Uterus (tissue), 4 donors: ENCODE data around the gene TLX3. TPM values are rescaled to one million over a fixed set of nuclear protein-coding genes. Genes with fewer than 3 reads are reported as not detected.

Experiments
- DNase-seq, 2 donors: peaks; one replicate each; pipeline ENCODE4 v3.0.0-alpha.2; 2019 to 2020
- H3K27ac ChIP-seq, 2 donors: fragments of 200-600 bp; sonication (generic); 1 replicate in 1 of 2; 2 replicates in 1 of 2; pipeline ENCODE4 v1.5.1; 2016 to 2018
- H3K27me3 ChIP-seq, 2 donors: fragments of 200-600 bp; sonication (generic); one replicate each; pipeline ENCODE4 v1.5.1; 2018 to 2019; ENCODE audit warnings: control low read depth in 1 of 2
- H3K36me3 ChIP-seq, 2 donors: fragments of 200-600 bp; sonication (generic); one replicate each; pipeline ENCODE4 v1.5.1; 2019; ENCODE audit warnings: control low read depth in 1 of 2
- H3K4me1 ChIP-seq, 2 donors: fragments of 200-600 bp; sonication (generic); one replicate each; pipeline ENCODE4 v1.5.1; 2018 to 2019; ENCODE audit warnings: control low read depth in 1 of 2
- H3K4me3 ChIP-seq, 2 donors: fragments of 200-600 bp; sonication (generic); 1 replicate in 1 of 2; 2 replicates in 1 of 2; pipeline ENCODE4 v1.5.1; 2018 to 2019; ENCODE audit warnings: mild to moderate bottlenecking in 1 of 2
- H3K9me3 ChIP-seq, 2 donors: fragments of 200-600 bp; sonication (generic); one replicate each; pipeline ENCODE4 v1.5.1; 2019; ENCODE audit warnings: control low read depth in 1 of 2
- POLR2A ChIP-seq, 2 donors: fragments of 450-650 bp; IDR thresholded peaks; one replicate each; pipeline ENCODE4 v1.6.1; 2016; ENCODE audit warnings: antibody characterized with exemption in 2 of 2, mild to moderate bottlenecking in 1 of 2, moderate library complexity in 1 of 2
- intact Hi-C: fragments of 100-400 bp; cut with DNase I; formaldehyde crosslinking; loops from one replicate; pipeline ENCODE4 v1.15.1; 2023; ENCODE audit warnings: low total_unique reads
- total RNA-seq, 4 donors: library from RNA; depleted of rRNA in 3 of 4; stranded (reverse); fragments of >200 nt in 3 of 4; gene quantifications; one replicate each; pipeline versions ENCODE4 v1.1.0 to v1.2.4, GENCODE V29; 2014 to 2023
- TF ChIP-seq, protein P1 (sequence below), 4 experiments: fragments of 200-600 bp in 2 of 4; fragments of 450-650 bp in 2 of 4; sonication (generic) in 2 of 4; IDR thresholded peaks; one replicate each; pipeline ENCODE4 v1.5.1; 2016 to 2019; ENCODE audit warnings: antibody characterized with exemption in 4 of 4, mild to moderate bottlenecking in 2 of 4, moderate library complexity in 1 of 4
- donor health status: DM: yes; HTN: yes; CAD: no.

TLX3 gene
- total RNA-seq, 4 donors from 2014 or later = not detected

DNA sequence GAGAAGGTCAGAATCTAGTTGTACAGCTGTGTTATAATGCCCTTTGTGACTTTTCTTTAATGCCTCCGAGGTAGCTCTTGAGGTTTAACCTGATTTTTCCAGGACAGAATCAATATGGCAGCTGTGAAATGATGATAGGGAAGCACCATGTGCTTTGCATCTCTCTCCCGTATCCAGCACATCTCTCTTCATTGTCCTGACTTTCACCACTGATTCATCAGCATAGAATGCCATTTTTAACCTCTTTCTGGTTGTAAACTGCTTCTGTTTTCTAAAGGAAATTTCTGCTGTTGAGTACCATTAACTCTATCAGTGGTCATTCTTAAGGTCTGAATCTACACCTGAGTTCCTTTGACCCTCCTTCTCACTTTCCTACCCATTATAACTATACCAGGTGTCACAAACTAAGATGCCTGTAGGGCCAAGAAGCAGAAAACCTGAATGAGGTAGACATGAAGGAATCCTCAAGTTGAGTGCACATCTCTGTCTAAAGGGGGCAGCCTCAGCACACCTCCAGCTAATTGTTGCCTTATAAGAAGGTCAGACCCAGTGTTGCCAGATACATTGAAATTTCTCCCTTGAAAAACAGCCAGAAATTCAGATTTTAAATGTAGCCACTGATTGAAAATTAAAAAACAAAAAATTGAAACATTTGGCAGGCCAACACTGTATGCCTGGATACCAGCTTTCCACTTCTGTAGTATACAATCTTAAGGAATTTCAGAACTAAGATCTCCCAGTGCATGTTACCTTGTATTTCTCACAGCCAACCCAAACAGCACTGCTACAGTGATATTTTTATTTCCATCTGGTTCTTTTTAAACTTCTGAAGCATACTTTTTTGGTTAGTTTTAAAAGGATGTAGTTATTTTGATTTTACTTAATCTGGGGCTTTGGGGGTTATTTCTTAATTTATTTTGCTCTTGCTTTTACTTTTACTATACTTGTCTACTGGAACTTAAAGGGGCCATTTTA is 35.8 kb upstream of the TLX3 start:
- H3K9me3 ChIP-seq = no peaks in the 10 kb centered on the region
- no peak for DNase-seq
- H3K27me3 ChIP-seq = no peaks in the 10 kb centered on the region
- TF ChIP-seq POLR2A (IDR thresholded peaks at IDR 0.05) = no peak
- TF ChIP-seq, protein P1, sequence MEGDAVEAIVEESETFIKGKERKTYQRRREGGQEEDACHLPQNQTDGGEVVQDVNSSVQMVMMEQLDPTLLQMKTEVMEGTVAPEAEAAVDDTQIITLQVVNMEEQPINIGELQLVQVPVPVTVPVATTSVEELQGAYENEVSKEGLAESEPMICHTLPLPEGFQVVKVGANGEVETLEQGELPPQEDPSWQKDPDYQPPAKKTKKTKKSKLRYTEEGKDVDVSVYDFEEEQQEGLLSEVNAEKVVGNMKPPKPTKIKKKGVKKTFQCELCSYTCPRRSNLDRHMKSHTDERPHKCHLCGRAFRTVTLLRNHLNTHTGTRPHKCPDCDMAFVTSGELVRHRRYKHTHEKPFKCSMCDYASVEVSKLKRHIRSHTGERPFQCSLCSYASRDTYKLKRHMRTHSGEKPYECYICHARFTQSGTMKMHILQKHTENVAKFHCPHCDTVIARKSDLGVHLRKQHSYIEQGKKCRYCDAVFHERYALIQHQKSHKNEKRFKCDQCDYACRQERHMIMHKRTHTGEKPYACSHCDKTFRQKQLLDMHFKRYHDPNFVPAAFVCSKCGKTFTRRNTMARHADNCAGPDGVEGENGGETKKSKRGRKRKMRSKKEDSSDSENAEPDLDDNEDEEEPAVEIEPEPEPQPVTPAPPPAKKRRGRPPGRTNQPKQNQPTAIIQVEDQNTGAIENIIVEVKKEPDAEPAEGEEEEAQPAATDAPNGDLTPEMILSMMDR (IDR thresholded peaks at IDR 0.05) = no peak
- no peak overlapping the region for H3K27ac ChIP-seq
- no peaks in the 10 kb centered on the region for H3K36me3 ChIP-seq
- intact Hi-C loops = no loop called here
- no peaks in the 10 kb centered on the region for H3K4me1 ChIP-seq
- no peak overlapping the region for H3K4me3 ChIP-seq

DNA sequence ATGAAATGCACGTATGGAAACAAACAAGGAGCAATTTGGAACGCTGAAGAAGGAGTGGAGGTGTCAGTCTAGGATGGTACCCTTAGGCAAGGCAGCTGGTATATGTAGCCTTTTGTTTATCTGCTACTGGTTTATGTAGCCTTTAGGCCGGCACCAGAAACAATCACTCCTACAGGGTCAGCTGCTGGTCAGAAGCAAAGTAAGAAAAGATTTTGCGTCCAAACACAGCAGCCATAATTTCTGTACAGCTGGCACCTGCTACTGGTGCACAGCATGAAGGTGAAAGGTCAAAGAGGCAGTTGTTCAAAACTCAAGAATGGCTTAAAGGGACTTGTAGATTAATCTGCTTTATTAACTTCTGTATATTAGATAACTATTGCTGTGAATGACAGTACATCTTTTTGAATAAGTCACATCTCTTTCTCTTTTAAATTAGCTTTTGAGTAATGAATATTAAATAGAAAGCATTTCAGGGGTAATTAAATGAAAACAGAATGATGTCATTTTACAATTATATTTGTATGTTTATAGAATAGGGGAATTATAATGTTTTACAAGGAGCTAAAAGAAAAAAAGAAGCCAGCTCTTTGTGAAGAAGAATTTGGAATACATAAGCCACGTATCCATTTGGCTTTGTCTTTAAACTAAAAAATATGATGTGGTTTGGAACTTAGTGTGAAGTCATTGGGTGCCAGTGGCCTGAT is 33.1 kb upstream of the TLX3 start:
- no peak overlapping the region for H3K27ac ChIP-seq
- H3K36me3 ChIP-seq = no peaks in the 10 kb centered on the region
- no peak overlapping the region for H3K4me3 ChIP-seq
- no peak for TF ChIP-seq POLR2A (IDR thresholded peaks at IDR 0.05)
- TF ChIP-seq, protein P1 (IDR thresholded peaks at IDR 0.05) = no peak
- H3K27me3 ChIP-seq = no peaks in the 10 kb centered on the region
- H3K4me1 ChIP-seq = no peaks in the 10 kb centered on the region
- intact Hi-C loops = no loop called here
- no peaks in the 10 kb centered on the region for H3K9me3 ChIP-seq
- no peak for DNase-seq

DNA sequence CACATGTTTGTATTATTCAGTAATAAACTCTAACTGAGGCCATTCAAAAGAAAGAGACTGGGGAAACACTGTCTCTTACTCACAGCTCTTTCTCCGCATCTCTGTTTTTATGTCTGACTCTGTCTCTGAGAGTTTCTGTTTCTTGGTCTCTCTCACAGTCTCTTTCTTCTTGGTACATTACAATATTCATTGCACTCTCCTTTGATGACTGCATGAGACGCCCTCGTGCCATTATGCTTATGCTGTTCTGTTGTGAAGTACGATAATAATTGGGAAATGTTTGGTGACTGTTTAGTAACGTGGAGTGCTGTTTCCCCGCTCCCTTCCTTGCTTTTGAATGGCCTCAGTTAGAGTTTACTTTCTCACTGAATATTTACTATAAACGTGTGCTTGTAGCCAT is 25.3 kb upstream of the TLX3 start:
- H3K27me3 ChIP-seq = no peaks in the 10 kb centered on the region
- TF ChIP-seq POLR2A (IDR thresholded peaks at IDR 0.05) = no peak
- TF ChIP-seq, protein P1 (IDR thresholded peaks at IDR 0.05) = no peak
- H3K9me3 ChIP-seq = no peaks in the 10 kb centered on the region
- H3K27ac ChIP-seq = no peak overlapping the region
- DNase-seq = no peak
- no peaks in the 10 kb centered on the region for H3K36me3 ChIP-seq
- no peak overlapping the region for H3K4me3 ChIP-seq
- intact Hi-C loops = no loop called here
- no peaks in the 10 kb centered on the region for H3K4me1 ChIP-seq

DNA sequence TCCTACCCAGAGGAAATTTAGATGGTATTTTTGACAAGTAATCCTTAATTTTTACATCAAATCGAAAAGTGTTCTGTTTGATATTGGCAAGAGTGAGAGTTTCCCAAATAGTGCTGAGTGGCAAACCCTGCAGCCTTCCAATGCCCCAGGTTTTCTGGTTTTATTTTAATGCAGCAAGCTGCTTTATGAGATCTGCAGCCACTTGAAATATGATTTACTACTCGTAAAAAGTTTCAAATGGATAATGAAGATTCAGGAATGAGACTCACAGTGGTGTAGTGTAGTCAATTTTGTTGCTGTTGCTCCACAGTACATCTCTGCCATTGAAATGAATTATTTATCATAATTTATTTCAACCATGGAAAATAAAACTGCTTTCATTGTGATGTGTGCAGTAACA is 23.6 kb upstream of the TLX3 start:
- H3K27ac ChIP-seq = no peak overlapping the region
- no peaks in the 10 kb centered on the region for H3K9me3 ChIP-seq
- H3K27me3 ChIP-seq = no peaks in the 10 kb centered on the region
- TF ChIP-seq, protein P1 (IDR thresholded peaks at IDR 0.05) = no peak
- no peak for TF ChIP-seq POLR2A (IDR thresholded peaks at IDR 0.05)
- no peak overlapping the region for H3K4me3 ChIP-seq
- DNase-seq = no peak
- intact Hi-C loops = no loop called here
- no peaks in the 10 kb centered on the region for H3K36me3 ChIP-seq
- no peaks in the 10 kb centered on the region for H3K4me1 ChIP-seq

DNA sequence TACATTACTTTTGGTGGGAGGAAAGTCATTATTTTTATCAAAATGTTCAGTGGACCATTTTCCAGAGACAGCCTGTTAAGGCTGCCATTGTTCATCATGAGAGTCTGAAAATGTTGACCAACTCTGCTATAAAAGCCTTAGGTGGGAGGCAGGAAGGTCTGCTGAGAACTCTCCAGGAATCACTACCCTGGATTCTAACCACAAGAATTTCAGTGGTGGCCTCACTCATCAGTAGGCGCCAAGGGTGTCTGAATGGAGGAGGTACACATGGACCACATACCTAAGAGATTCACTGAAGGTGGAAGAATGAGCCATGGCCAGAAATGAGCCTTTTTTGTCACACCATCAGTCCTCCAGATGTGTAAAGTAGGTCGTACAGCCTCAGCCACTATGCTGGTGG is 21.0 kb upstream of the TLX3 start:
- H3K27me3 ChIP-seq = no peaks in the 10 kb centered on the region
- H3K4me3 ChIP-seq = no peak overlapping the region
- no peaks in the 10 kb centered on the region for H3K9me3 ChIP-seq
- TF ChIP-seq, protein P1 (IDR thresholded peaks at IDR 0.05) = no peak
- TF ChIP-seq POLR2A (IDR thresholded peaks at IDR 0.05) = no peak
- intact Hi-C loops = no loop called here
- H3K4me1 ChIP-seq = no peaks in the 10 kb centered on the region
- no peaks in the 10 kb centered on the region for H3K36me3 ChIP-seq
- DNase-seq = no peak
- no peak overlapping the region for H3K27ac ChIP-seq
